ENCODE measurements around the gene LGALS7. TPM values are rescaled to one million over a fixed set of nuclear protein-coding genes. Genes with fewer than 3 reads are reported as not detected.
"Not testable (repeated sequence)": the region's sequence is repeated elsewhere in the genome, so short reads cannot be mapped to it uniquely, and the experiment has no call there.

The LGALS7 gene
- total and polyA plus RNA-seq, 8 donors = 1.7 to 1,381 (median 2.0) TPM; not detected in 5

DNA sequence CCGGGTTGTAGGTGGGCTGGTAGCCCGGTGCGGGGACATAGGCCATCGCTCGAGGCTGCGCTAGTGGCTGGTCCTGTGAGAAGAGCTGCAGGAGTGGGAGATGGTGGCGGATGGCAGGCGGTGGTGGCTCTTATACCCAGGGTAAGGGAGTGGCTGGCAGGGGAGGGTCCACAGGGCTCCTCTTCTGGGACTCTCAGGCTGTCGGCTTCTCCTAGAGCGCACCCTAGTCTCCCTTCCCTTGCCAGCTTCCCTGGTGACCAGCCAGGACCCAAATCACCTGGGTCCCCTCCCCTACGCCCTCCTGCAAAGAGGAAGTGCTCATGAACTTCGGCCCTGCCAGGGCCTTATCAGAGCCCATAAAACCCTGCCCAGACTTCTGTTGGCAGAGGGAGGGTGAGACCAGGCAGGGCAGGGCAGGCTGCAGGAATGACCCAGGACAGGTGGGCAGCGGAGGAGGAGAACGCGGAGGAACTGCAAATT, 39.6 kb upstream of the LGALS7 start, which contains the start of gene LGALS4:
TSS of gene LGALS4 (minus strand) at position 105 of the 480 bp plus-strand sequence. CDS start at position 46, 59 bp downstream.
- peaks cover 0 to 6% (median 0%) of the 10 kb centered on the region in 4 donors for H3K4me1 ChIP-seq
- TF ChIP-seq POLR2A (IDR thresholded peaks at IDR 0.05) (no peak), POLR2AphosphoS5 (IDR thresholded peaks at IDR 0.05) (peak in 2 of 3 donors; percentile 87 to 90)
- TF ChIP-seq, protein P1, sequence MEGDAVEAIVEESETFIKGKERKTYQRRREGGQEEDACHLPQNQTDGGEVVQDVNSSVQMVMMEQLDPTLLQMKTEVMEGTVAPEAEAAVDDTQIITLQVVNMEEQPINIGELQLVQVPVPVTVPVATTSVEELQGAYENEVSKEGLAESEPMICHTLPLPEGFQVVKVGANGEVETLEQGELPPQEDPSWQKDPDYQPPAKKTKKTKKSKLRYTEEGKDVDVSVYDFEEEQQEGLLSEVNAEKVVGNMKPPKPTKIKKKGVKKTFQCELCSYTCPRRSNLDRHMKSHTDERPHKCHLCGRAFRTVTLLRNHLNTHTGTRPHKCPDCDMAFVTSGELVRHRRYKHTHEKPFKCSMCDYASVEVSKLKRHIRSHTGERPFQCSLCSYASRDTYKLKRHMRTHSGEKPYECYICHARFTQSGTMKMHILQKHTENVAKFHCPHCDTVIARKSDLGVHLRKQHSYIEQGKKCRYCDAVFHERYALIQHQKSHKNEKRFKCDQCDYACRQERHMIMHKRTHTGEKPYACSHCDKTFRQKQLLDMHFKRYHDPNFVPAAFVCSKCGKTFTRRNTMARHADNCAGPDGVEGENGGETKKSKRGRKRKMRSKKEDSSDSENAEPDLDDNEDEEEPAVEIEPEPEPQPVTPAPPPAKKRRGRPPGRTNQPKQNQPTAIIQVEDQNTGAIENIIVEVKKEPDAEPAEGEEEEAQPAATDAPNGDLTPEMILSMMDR (IDR thresholded peaks at IDR 0.05) = peak in 1 of 7 experiments; percentile 8
- WGBS, 5 donors = 36 to 88% (median 64%) methylated on average over 14 to 15 of the region's 15 CpGs
- intact Hi-C loops (cut with DNase I; ENCODE audit: low total_unique reads) = no loop called here
- no peaks in the 10 kb centered on the region for H3K9me3 ChIP-seq
- DNase-seq = peak; percentile 82 to 93
- no peaks in the 10 kb centered on the region for H3K27me3 ChIP-seq
- H3K27ac ChIP-seq = peak within 1 kb of the TSS; percentile 54 to 80 (median 74)
- peaks cover 30 to 37% (median 33%) of the 10 kb centered on the region in 4 donors for H3K36me3 ChIP-seq
- peak within 1 kb of the TSS; percentile 2 to 41 (median 30) for H3K4me3 ChIP-seq

DNA sequence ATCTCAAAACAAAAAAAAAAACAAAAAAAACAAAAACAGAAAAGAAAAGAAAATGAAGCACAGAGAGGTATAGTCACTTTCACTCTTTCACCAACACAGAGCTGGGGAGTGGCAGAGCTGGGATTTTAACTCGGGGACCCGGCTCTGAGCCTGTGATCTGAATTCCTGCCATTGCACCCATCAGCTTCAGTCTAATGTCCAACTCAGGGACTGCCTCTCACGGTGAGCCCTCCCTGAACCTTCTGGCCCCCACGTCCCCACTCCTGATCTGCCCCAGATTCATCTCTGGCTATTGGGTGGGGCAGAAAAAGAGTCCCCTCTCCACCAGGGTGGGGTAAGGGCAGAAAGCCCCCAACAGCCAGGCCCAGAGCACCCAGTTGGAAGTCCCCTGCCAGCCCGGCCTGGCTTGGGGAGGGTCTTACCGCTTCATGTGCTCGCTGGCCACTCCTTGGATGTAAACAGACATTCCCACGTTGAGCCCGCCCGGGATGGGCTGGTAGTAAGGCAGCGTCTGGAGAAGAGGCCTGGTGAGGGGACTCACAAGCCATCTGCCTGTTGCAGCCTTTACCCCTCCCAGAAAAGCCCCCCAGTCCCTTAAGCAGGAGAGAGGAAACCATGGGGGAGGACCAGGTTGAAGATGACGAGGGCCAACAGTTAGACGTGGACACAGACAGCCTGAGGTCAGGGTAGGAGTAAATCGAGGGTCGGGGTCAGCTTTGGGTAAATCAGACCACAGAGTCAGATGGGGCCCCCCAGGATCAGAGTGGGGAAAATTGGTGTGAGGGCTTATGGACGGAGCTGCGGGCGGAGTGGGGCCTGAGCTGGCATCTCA, 38.9 kb upstream of the LGALS7 start:
- WGBS, 5 donors = 53 to 73% (median 61%) methylated on average over 14 to 18 of the region's 18 CpGs
- DNase-seq = no peak
- H3K4me3 ChIP-seq = peak overlapping the region; percentile 2 to 41 (median 30)

DNA sequence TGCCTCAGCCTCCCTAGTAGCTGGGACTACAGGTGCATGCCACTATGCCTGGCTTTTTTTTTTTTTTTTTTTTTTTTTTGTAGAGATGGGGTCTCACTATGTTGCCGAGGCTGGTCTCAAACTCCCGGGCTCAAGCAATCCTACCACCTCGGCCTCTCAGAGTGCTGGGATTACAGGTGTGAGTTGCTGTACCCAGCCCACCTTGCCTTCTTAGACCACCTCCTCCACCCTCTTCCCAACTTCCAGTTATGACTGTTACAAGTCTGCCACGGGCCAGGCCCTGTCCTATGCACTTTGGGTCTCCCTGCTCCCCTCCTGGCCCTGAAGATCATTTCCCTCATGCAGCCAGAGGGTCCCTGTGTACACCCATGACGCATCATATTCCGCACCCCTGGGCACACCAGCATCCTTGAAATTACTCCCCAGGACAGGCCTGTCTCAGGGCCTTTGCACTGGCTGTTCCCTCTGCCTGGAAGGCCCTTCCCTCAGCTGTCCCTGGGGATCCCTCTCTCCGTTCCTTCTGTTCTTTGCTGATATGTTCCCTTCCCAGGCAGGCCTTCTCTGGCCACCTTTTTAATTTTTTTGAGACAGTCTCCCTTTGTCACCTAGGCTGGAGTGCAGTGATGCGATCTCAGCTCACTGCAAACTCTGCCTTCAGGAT, 36.4 kb upstream of the LGALS7 start:
- WGBS, 5 donors = 93 to 97% (median 96%) methylated on average over 7 to 8 of the region's 8 CpGs
- TF ChIP-seq POLR2A (IDR thresholded peaks at IDR 0.05) = no peak
- TF ChIP-seq EP300 (IDR thresholded peaks at IDR 0.05) = no peak
- TF ChIP-seq, protein P1 (IDR thresholded peaks at IDR 0.05) = no peak
- no peak for TF ChIP-seq POLR2AphosphoS5 (IDR thresholded peaks at IDR 0.05)
- Histone ChIP-seq H3K4me3 (no peak overlapping the region), H3K36me3 (peaks cover 0 to 12% (median 5%) of the 10 kb centered on the region in 4 donors), H3K27ac (no peak overlapping the region), H3K27me3 (no peaks in the 10 kb centered on the region), H3K9me3 (no peaks in the 10 kb centered on the region), H3K4me1 (peaks cover 0 to 5% (median 2%) of the 10 kb centered on the region in 4 donors)
- intact Hi-C loops (cut with DNase I; ENCODE audit: low total_unique reads) = no loop called here
- DNase-seq = no peak

More for the DNA sequence above, 38.9 kb upstream of the LGALS7 start:
- Histone ChIP-seq H3K27me3 (no peaks in the 10 kb centered on the region), H3K4me1 (peaks cover 0 to 5% (median 0%) of the 10 kb centered on the region in 4 donors), H3K36me3 (peaks cover 24 to 30% (median 26%) of the 10 kb centered on the region in 4 donors), H3K9me3 (no peaks in the 10 kb centered on the region), H3K27ac (peak overlapping the region; percentile 54 to 80 (median 74))
- no peak for TF ChIP-seq EP300 (IDR thresholded peaks at IDR 0.05)
- no peak for TF ChIP-seq POLR2A (IDR thresholded peaks at IDR 0.05)
- TF ChIP-seq, protein P1 (IDR thresholded peaks at IDR 0.05) = no peak
- no peak for TF ChIP-seq POLR2AphosphoS5 (IDR thresholded peaks at IDR 0.05)
- intact Hi-C loops (cut with DNase I; ENCODE audit: low total_unique reads) = no loop called here

DNA sequence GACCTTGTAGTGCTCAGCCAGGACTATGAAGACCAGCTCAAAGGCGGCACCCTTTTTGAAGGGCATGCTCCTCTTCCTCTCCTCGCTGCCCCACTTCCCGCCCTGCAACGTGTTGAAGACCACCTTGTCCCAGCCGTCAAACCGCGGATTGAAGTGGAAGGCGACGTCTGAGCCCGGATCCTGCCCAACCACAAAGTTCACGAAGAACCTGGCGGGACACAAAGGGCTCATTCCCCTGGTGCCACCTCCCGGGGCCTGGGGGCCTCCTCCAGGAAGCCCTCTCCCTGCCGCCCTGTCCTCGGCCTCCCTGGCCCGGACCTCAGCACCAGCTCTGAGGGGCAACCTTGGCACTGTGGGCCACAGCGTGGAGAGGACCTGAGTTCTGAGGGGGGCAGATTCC, 35.4 kb upstream of the LGALS7 start:
- intact Hi-C loops (cut with DNase I; ENCODE audit: low total_unique reads) = no loop called here
- Histone ChIP-seq H3K9me3 (no peaks in the 10 kb centered on the region), H3K27ac (peak overlapping the region in 1 of 5 donors; percentile 55), H3K4me3 (no peak overlapping the region), H3K4me1 (peaks cover 0 to 3% (median 0%) of the 10 kb centered on the region in 4 donors), H3K27me3 (no peaks in the 10 kb centered on the region), H3K36me3 (peaks cover 0 to 17% (median 7%) of the 10 kb centered on the region in 4 donors)
- TF ChIP-seq POLR2A (IDR thresholded peaks at IDR 0.05) (no peak), EP300 (IDR thresholded peaks at IDR 0.05) (no peak), POLR2AphosphoS5 (IDR thresholded peaks at IDR 0.05) (no peak)
- TF ChIP-seq, protein P1 (IDR thresholded peaks at IDR 0.05) = no peak
- DNase-seq = no peak
- 92 to 96% (median 95%) methylated on average over 17 of the region's 17 CpGs for WGBS, 5 donors

GRCh38 chr19:38807374-38808098, 34.2 kb upstream of the LGALS7 start:
- H3K9me3 ChIP-seq; H3K4me1 ChIP-seq; DNase-seq; H3K27me3 ChIP-seq; intact Hi-C loops (cut with DNase I; ENCODE audit: low total_unique reads); H3K4me3 ChIP-seq: not testable (repeated sequence)
- H3K27ac ChIP-seq = peak overlapping the region in 1 of 5 donors; percentile 20
- WGBS, 5 donors = 75 to 89% (median 82%) methylated on average over 13 to 18 of the region's 18 CpGs
- H3K36me3 ChIP-seq = peaks cover 0 to 25% (median 15%) of the 10 kb centered on the region in 4 donors
